BLaER1 (cell line): ENCODE data around the gene TTC17.

Experiments used
- H3K27ac ChIP-seq: shearing (Covaris generic); formaldehyde crosslinking; 2 replicates; pipeline ENCODE4 v1.8.1; 2022
- H3K27me3 ChIP-seq: shearing (Covaris generic); formaldehyde crosslinking; 2 replicates; pipeline ENCODE4 v1.8.1; 2022
- H3K36me3 ChIP-seq: shearing (Covaris generic); formaldehyde crosslinking; 2 replicates; pipeline ENCODE4 v1.8.1; 2022
- H3K4me1 ChIP-seq: shearing (Covaris generic); formaldehyde crosslinking; 2 replicates; pipeline ENCODE4 v1.8.1; 2022
- H3K4me2 ChIP-seq: shearing (Covaris generic); formaldehyde crosslinking; 2 replicates; pipeline ENCODE4 v1.8.1; 2022
- H3K4me3 ChIP-seq: shearing (Covaris generic); formaldehyde crosslinking; 2 replicates; pipeline ENCODE4 v1.8.1; 2022
- H3K9ac ChIP-seq: shearing (Covaris generic); formaldehyde crosslinking; 2 replicates; pipeline ENCODE4 v1.8.1; 2022
- H3K9me3 ChIP-seq: shearing (Covaris generic); formaldehyde crosslinking; 2 replicates; pipeline ENCODE4 v1.8.1; 2022
- H4K20me1 ChIP-seq: shearing (Covaris generic); formaldehyde crosslinking; 2 replicates; pipeline ENCODE4 v1.8.1; 2022
- Cebpa-rat ChIP-seq: shearing (Covaris generic); IDR thresholded peaks from 2 replicates; pipeline ENCODE4 v1.8.1; 2022

The TTC17 gene

DNA sequence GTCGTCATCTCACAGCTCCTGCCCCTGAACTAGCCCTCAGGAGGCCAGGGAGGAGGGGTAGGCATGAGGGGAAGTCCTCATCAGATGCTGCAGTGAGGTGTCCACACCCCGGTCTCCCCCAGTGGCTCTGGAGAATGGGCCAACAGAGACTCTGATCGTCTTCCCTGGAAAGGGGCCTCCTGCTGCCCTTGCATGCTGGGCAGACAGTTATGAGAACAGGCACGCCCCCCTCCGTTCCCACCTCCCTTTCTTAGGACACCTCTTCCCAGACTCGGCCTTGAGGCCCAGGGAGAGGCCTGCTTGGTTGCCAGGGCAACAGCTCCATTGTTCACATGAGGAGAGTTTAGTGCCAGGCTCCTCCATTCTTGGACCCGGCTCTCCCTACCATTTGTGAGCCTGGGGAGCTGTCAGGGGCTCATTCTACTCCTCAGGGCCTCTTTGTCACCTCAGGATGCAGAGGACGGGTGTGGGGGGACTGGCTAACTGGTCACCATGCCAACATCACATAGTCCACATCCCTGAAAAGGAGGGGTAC is 157.7 kb downstream of the TTC17 start:
- TF ChIP-seq Cebpa-rat: no peak
- H3K4me1 ChIP-seq: no peaks in the 10 kb centered on the region
- H3K4me3 ChIP-seq: no peak overlapping the region
- no peak overlapping the region for H3K4me2 ChIP-seq
- no peaks in the 10 kb centered on the region for H4K20me1 ChIP-seq
- no peaks in the 10 kb centered on the region for H3K36me3 ChIP-seq
- H3K27ac ChIP-seq: no peak overlapping the region
- no peaks in the 10 kb centered on the region for H3K27me3 ChIP-seq
- peaks cover 15% of the 10 kb centered on the region for H3K9me3 ChIP-seq
- no peak overlapping the region for H3K9ac ChIP-seq

DNA sequence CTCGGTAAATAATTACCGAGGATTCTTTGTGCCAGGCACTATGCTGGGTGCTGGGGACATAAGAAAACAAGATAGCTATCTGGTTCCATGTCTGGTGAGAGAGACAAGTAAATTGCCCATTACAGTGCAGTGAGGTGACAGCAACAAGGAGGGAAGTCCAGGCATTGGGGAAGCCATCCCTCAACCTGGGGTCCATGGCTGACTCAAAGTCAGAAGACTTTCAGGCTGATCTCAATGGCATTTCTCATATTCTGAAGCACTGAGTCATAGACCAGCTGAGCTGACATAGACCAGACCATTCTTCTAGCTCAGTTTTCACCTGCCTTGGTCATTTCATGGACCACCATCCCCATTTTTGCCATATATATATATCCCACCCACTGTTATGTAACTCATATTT is 158.8 kb downstream of the TTC17 start:
- no peak overlapping the region for H3K27ac ChIP-seq
- H3K36me3 ChIP-seq: no peaks in the 10 kb centered on the region
- H3K4me2 ChIP-seq: no peak overlapping the region
- H3K4me3 ChIP-seq: no peak overlapping the region
- no peak for TF ChIP-seq Cebpa-rat
- H4K20me1 ChIP-seq: no peaks in the 10 kb centered on the region
- peaks cover 25% of the 10 kb centered on the region for H3K9me3 ChIP-seq
- H3K9ac ChIP-seq: no peak overlapping the region
- no peaks in the 10 kb centered on the region for H3K4me1 ChIP-seq
- no peaks in the 10 kb centered on the region for H3K27me3 ChIP-seq

DNA sequence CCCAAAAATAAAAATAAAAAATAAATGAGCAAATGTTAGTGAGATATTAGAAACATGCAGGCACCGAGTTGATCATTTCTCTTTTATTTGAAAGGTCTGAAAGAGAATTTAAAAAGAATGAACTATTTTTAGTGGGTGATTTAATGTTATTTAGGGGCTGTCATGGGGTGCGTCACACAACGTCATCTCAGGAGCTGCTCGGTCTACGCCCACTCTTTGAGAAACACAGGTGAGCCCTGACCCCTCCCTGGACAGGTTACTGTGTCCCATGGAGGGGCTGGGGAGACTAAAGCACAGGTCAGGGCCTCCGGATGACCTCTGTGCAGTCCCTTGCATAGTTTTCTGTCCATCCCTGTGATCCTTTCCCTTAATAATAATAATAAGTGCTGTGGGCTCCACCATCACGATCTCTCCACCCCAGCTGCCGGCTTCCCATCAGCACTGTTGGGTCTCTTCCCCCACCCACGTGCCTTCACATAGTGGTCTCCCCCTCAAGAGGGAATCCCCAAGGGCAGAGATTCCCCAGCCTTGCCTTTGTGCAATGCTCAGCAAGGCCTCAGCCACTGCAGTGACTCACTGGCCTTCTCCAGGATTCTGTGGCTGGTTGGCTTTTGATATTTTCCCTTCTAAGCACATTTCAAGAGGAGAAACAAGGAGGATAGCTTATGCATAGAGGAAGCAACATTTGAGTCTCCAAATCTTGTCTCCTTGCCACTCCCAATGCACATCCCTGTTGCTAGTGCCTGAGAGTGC is 159.9 kb downstream of the TTC17 start:
- no peak overlapping the region for H3K4me2 ChIP-seq
- H3K27me3 ChIP-seq: no peaks in the 10 kb centered on the region
- H4K20me1 ChIP-seq: no peaks in the 10 kb centered on the region
- H3K4me3 ChIP-seq: no peak overlapping the region
- H3K9me3 ChIP-seq: peaks cover 25% of the 10 kb centered on the region
- no peak for TF ChIP-seq Cebpa-rat
- no peaks in the 10 kb centered on the region for H3K36me3 ChIP-seq
- H3K27ac ChIP-seq: no peak overlapping the region
- no peaks in the 10 kb centered on the region for H3K4me1 ChIP-seq
- no peak overlapping the region for H3K9ac ChIP-seq

DNA sequence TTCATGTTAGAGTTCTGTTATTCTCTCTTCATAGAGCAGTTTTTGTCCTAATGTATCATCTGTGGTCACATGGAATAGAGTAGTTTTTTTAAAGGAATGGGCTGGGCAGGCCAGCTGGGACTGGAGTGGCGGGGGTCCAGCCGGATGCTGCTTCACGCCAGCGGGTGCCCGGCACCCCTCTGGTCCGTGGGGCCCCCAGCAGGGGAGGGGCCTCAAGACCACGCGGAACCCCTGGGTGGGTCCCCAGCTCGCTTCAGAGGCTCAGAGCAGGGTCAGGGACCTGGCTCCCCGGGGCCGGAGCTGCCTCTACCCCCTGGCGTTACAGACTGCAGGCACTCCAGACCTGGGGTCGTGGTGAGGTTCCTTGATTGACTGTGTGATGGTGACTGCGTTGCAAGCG is 162.8 kb downstream of the TTC17 start:
- TF ChIP-seq Cebpa-rat: no peak
- H3K27me3 ChIP-seq: no peaks in the 10 kb centered on the region
- H3K27ac ChIP-seq: no peak overlapping the region
- H3K9ac ChIP-seq: no peak overlapping the region
- H3K9me3 ChIP-seq: peaks cover 25% of the 10 kb centered on the region
- H3K36me3 ChIP-seq: no peaks in the 10 kb centered on the region
- no peak overlapping the region for H3K4me3 ChIP-seq
- no peaks in the 10 kb centered on the region for H3K4me1 ChIP-seq
- H3K4me2 ChIP-seq: no peak overlapping the region
- H4K20me1 ChIP-seq: no peaks in the 10 kb centered on the region

DNA sequence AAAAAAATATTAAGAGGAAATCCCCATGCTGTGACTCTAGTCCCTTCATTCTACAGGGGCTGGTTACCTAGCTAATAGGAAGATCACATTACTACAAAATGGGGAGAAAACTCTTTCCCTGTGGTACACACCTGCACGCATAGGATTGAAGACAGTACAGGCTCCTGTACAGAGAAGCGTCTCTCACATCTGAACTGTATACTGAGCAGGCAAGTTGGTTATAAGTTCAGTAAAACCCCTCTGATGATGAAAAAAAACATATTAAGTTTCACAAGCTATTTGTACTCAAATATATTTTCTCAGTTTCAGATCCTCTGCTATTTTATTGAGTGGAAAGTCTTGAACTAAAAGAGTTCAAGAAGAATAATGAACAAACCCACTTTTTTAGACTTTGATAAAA is 164.9 kb downstream of the TTC17 start:
- H3K9me3 ChIP-seq: peaks cover 25% of the 10 kb centered on the region
- H3K9ac ChIP-seq: no peak overlapping the region
- H3K27me3 ChIP-seq: no peaks in the 10 kb centered on the region
- H3K4me2 ChIP-seq: no peak overlapping the region
- H3K4me1 ChIP-seq: no peaks in the 10 kb centered on the region
- no peak overlapping the region for H3K27ac ChIP-seq
- no peaks in the 10 kb centered on the region for H4K20me1 ChIP-seq
- TF ChIP-seq Cebpa-rat: no peak
- no peak overlapping the region for H3K4me3 ChIP-seq
- H3K36me3 ChIP-seq: no peaks in the 10 kb centered on the region

DNA sequence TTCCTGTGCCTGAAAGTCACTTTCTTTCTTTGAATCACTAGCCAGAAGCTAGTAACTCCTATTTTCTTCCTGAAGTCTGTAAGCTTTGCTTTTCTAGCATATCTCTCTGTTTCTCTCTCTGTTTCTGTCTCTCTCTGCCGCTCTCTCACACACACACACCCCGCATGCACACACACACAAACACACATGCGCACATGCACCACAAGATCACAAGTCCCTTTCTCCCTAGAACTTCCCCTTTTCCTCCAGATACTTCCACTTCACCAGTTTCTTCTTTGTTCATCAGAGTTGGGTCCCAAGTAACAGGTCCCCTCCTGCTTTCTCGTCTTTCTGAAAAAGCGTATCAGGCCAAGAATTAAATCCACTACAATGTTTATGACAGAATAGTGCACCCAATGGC is 173.3 kb downstream of the TTC17 start:
- Histone ChIP-seq H3K4me2 (no peak overlapping the region), H3K9ac (no peak overlapping the region), H3K4me3 (no peak overlapping the region), H3K36me3 (no peaks in the 10 kb centered on the region), H3K27ac (no peak overlapping the region), H3K27me3 (no peaks in the 10 kb centered on the region), H4K20me1 (no peaks in the 10 kb centered on the region), H3K4me1 (no peaks in the 10 kb centered on the region), H3K9me3 (no peaks in the 10 kb centered on the region)
- no peak for TF ChIP-seq Cebpa-rat

DNA sequence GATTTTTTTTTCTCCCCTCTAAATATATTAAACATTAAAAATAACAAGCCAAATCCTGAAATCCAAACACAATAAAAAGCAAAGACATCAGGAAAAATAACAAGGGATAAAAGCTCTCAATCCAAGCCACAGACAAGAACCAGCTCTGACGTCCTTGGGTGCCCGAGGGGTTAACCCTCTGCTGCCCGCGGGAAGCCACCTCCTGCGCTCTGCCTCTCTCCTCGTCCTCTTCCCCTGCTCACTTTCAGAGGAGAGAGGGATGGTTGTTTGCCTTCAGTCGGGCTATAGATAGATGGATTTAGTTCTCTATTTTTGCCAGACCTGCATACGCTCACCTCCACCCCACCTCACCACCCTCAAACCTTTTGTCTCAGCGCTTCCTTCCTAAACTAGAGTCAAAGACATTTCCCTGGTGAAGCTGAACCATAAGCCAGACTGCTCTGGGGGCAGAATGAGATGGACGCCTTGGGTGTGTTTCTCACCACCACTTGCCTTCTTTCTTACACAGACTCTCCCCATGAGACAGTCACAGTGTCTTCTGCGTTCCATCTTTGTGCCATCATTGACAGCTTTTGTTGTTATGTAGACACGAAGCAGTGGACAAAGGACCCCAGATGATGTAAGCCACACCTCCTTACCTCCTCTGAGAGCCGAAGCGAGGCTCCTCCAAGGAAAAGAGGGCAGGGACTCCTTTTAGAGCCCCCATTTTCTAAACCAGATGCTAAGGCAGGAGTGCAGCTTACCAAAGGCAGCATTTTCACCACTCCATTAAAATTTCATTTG is 179.3 kb downstream of the TTC17 start:
- Histone ChIP-seq H3K9ac (no peak overlapping the region), H4K20me1 (no peaks in the 10 kb centered on the region), H3K4me1 (no peaks in the 10 kb centered on the region), H3K36me3 (no peaks in the 10 kb centered on the region), H3K27me3 (no peaks in the 10 kb centered on the region), H3K4me2 (no peak overlapping the region), H3K4me3 (no peak overlapping the region), H3K27ac (no peak overlapping the region), H3K9me3 (peaks cover 17% of the 10 kb centered on the region)
- TF ChIP-seq Cebpa-rat: no peak

DNA sequence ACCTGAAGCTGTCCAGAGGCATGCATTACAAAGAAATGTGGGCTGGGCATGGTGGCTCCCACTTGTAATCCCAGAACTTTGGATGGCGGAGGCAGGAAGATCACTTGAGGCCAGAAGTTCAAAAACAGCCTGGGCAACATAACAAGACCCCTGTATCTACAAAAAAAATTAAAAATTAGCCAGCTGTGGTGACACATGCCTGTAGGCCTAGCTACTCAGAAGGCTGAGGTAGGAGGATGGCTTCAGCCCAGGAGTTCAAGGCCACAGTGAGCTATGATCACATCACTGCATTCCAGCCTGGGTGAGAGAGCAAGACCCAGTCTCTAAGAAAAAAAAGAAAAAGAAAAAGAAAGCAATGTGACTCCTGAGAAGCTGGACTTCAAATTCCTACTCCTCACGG is 183.3 kb downstream of the TTC17 start:
- Histone ChIP-seq H3K9ac (no peak overlapping the region), H3K27me3 (no peaks in the 10 kb centered on the region), H3K4me2 (no peak overlapping the region), H3K4me3 (no peak overlapping the region), H4K20me1 (no peaks in the 10 kb centered on the region), H3K27ac (no peak overlapping the region), H3K4me1 (no peaks in the 10 kb centered on the region), H3K9me3 (peaks cover 19% of the 10 kb centered on the region), H3K36me3 (no peaks in the 10 kb centered on the region)
- TF ChIP-seq Cebpa-rat: no peak

DNA sequence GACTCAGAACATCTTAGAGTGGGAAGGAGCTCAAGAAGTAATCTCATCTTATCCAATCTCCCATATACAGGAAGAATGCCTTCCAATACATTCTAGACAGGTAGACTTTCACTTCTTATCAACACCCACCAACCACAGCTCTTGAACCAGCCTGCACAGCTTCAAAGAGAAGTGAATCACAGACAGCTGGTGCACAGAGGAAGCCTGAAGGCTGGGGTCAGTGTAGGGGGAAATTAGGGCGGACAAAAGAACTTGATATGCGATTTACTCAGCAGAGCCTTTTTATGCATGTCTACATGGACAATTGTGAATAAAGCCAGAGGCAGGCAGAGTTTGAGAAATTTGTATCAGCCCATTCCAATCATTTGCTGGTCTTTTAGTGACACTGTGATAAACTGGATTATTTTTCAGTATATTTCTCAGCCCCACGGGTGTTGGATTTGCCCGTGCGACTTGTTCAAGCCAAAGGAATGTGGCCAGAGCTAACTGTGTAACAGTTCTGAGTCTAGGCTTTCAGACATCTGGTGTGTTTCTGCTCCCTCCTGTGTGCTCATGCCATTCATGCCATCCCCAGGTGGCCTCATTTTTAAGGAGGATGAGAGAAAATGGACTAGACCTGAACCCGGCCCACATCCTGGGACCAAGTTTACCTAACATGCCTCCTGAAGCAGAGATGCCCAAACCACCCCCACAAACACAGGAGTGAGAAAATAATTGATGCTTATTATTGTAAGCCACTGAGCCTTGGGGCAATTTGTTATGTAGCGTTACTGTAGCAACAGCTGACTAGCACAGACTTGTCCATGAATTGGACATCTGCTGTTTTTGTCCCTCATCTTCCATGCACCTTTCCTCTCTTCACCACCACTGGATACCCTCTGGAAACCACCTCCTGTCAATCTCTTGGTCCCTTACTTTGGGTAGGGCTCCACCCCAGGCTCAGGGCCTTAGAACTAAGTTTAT is 184.3 kb downstream of the TTC17 start:
- H3K9ac ChIP-seq: no peak overlapping the region
- H3K4me2 ChIP-seq: no peak overlapping the region
- H3K27ac ChIP-seq: no peak overlapping the region
- H3K27me3 ChIP-seq: no peaks in the 10 kb centered on the region
- no peak overlapping the region for H3K4me3 ChIP-seq
- no peaks in the 10 kb centered on the region for H3K4me1 ChIP-seq
- H3K9me3 ChIP-seq: peaks cover 22% of the 10 kb centered on the region
- H4K20me1 ChIP-seq: no peaks in the 10 kb centered on the region
- H3K36me3 ChIP-seq: no peaks in the 10 kb centered on the region
- no peak for TF ChIP-seq Cebpa-rat
